ENCODE measurements around the gene ELAVL3.

DNA sequence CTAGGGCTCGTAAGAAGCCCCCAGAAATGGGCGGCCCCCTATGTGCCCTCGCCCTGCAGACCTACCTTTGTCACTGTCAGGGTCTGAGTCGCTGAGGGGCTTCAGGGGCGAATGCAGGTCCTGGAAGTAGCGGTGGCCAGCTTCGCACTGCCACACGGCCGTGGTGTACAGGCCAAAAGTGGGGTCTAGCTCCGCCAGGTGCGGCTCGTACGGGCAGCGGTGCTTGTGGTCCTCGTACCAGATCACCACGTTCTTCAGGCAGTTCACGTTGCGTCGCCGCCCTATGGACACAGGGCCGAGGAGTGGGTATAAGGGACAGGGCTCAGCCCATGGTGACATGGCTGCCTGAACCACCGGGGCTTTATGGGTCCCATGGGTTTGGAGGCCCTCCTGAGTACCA is 15.0 kb upstream of the ELAVL3 start:
- TF ChIP-seq, protein P1, sequence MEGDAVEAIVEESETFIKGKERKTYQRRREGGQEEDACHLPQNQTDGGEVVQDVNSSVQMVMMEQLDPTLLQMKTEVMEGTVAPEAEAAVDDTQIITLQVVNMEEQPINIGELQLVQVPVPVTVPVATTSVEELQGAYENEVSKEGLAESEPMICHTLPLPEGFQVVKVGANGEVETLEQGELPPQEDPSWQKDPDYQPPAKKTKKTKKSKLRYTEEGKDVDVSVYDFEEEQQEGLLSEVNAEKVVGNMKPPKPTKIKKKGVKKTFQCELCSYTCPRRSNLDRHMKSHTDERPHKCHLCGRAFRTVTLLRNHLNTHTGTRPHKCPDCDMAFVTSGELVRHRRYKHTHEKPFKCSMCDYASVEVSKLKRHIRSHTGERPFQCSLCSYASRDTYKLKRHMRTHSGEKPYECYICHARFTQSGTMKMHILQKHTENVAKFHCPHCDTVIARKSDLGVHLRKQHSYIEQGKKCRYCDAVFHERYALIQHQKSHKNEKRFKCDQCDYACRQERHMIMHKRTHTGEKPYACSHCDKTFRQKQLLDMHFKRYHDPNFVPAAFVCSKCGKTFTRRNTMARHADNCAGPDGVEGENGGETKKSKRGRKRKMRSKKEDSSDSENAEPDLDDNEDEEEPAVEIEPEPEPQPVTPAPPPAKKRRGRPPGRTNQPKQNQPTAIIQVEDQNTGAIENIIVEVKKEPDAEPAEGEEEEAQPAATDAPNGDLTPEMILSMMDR (conservative IDR thresholded peaks at IDR 0.05; ENCODE audit: low read depth, low read length): no peak
- no peak for TF ChIP-seq POLR2A (IDR thresholded peaks at IDR 0.05; ENCODE audit: low read depth, low read length)
- no peak for TF ChIP-seq RCOR1 (IDR thresholded peaks at IDR 0.05; ENCODE audit: insufficient replicate concordance, low read length)
- TF ChIP-seq MXI1 (IDR thresholded peaks at IDR 0.05; ENCODE audit: borderline replicate concordance, low read depth, low read length): no peak
- TF ChIP-seq, protein P2, sequence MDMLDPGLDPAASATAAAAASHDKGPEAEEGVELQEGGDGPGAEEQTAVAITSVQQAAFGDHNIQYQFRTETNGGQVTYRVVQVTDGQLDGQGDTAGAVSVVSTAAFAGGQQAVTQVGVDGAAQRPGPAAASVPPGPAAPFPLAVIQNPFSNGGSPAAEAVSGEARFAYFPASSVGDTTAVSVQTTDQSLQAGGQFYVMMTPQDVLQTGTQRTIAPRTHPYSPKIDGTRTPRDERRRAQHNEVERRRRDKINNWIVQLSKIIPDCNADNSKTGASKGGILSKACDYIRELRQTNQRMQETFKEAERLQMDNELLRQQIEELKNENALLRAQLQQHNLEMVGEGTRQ (IDR thresholded peaks at IDR 0.05; ENCODE audit: low read depth, low read length): no peak
- TF ChIP-seq CEBPB (IDR thresholded peaks at IDR 0.05; ENCODE audit: low read depth, low read length): no peak
- TF ChIP-seq MAZ (IDR thresholded peaks at IDR 0.05; ENCODE audit: borderline replicate concordance, low read depth, low read length): no peak
- TF ChIP-seq MAFK (IDR thresholded peaks at IDR 0.05; ENCODE audit: low read depth, low read length): no peak
- TF ChIP-seq RFX5 (IDR thresholded peaks at IDR 0.05; ENCODE audit: low read depth, low read length): no peak
- no peak for TF ChIP-seq SMC3 (IDR thresholded peaks at IDR 0.05; ENCODE audit: low read depth, low read length)
